GM19351 (cell line): ENCODE data around the gene TBC1D8.
"Not testable (repeated sequence)": the region's sequence is repeated elsewhere in the genome, so short reads cannot be mapped to it uniquely, and the experiment has no call there.

Experiments
- ATAC-seq: cut with Tn5 transposase; IDR thresholded peaks from one replicate; pipeline ENCODE4 v1.9.1; 2021; ENCODE audit warnings: mild to moderate bottlenecking, moderate library complexity; ENCODE audit not compliant: unreplicated experiment

Gene TBC1D8

DNA sequence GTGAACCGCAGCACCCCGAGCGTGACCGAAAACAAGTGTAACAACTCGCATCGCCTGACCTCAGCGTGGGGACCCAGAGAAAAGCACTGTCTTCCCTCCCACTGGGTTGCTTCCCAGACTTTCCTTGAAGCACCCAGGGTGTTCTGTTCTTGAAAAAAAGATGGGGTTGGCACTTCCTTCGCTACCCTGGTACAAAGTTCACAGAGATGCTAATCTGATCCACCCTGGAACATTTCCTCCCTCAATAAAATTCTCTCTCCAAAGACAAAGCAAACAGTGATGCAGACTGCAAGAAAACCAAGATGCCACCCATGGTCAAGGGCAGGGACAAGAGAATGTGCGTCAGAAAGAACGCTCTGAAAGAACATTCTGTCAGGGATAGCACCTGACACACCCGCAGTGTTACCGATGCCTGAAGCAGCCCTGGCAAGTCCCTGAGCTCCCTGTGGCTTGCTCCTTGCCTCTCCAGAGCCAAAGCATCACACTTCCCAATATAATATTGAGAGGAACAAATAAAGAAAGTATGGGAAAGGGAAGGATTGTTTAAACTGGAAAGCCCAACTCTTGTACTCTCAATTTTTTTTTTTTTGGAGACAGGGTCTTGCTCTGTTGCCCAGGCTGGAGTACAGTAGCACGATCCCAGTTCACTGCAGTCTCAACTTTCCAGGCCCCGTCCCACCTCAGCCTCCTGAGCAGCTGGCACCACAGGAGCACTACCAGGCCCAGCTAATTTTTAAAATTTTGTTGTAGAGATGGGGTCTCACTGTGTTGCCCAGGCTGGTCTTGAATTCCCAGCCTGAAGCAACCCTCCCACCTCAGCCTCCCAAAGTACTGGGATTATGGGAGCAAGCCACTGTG, 70.7 kb downstream of the TBC1D8 start:
- no peak for ATAC-seq

- ATAC-seq, result no peak
Measured at GRCh38 chr2:101076581-101076980, 74.6 kb downstream of the TBC1D8 start.

DNA sequence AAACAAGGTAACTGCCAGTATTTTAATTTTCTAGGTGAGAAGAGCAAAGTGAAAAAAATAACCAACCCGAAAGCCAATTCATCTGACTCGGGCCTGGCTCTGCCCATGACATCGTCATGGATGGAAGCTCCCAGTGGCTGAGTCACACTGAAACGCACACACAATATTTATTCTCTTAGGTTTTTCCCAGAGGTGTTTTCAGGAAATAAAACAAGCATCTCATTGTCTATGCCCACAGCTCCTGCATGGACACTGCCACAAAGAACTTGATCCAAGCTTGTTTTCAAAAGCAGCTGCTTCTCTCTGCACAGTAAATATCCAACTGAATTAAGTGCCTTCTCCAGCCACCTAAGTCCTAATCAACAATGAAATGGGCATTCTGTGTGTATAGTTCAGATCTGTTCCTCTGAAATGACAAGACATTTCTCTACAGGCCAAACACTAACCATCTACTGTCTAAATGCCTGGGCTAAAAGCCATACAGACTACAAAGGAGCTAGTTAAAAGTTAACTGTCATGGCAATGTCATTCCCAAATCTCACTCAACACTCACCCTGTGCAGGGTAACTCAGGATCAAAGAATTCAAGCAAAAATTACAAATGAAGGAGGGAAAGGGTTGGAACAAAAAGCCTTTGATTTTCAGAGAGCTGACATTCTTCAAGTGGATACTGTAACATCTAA, 86.2 kb downstream of the TBC1D8 start:
- no peak for ATAC-seq

DNA sequence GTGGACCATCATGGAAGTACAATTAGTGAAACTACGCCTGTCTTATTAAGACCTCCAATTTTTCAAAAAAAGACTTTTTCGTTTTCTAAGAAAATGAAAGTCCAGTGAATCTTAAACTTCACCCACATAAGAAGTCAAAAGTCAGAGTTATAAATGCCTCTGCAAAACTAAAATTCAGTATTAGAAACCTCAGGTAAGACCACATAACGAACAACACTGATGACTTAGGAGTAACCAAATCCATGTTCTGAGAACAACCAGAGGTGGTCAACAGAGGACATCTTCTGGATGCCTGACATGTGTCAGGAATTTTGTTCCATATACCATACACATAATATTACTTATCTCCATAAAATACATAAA, 86.7 kb downstream of the TBC1D8 start:
- ATAC-seq, result no peak

DNA sequence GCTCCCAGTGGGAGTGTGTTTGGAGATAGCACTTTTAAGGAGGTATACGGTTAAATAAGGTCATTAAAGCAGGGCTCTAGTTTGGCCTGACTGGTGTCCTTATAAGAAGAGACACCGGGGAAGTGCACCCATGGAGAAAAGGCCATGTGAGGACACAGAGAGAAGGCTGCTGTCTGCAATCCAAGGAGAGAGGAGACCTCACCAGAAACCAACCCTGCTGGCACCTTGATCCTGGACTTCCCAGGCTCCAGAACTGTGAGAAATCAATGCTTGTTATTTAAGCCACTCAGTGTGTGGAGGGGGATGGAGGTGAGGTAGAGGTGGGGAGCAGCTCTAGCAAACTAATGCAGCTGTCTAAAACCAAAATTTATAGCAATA, 87.1 kb downstream of the TBC1D8 start:
- no peak for ATAC-seq

DNA sequence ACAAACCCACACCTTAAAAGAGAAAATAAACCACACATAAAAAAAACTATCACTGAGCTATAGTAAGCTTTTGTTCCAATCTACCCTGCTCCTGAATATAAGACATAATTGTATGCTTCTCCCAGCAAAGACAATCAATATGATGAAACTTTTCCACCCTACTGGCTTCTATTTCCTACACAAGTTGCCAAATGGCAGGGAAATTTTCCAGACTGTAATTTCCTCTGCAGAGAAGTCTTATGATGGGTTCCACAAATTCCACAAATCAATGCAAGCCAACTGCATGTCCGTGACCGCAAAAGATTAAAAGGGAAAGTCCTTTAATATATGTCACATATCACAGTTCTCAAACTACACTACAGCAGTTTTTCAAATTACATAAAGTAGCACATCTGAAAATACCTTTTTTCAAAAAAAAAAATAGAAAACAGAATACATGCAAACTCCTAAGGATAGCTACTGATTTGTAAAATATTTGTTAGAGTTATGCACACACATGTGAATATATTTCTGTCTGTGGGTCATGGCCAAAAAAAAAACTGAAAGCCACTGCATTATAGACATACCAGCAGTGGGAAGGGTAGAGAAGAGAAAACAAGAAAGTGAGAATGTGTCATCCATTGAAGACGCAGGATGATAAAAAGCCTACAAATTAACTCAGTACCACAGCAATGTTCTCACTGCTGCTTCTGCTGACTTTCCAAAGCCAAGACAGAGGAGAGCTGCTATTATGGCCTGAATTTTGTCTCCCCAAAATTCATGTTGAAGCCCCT, 87.6 kb downstream of the TBC1D8 start:
- no peak for ATAC-seq

DNA sequence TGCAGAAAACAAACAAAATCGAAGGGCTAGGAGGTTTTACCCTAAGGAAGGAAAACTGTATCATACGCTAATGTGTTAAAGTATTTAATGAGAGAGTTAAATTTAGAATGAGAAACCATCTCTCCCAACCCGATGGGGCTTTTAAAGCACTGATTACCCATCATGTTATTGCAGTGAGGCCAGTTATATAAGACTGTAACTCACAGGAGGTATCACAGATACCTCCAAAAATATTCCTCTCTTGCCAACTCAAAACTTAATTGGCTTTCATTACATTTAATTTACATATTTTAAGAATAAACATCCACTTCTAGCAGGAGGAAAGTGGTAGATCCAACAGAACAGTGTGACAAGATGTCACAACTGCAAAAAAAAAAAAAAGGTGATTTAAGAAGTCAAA, 92.8 kb downstream of the TBC1D8 start:
- ATAC-seq, result no peak

GRCh38 chr2:101057051-101057933, 93.9 kb downstream of the TBC1D8 start:
- no peak for ATAC-seq

DNA sequence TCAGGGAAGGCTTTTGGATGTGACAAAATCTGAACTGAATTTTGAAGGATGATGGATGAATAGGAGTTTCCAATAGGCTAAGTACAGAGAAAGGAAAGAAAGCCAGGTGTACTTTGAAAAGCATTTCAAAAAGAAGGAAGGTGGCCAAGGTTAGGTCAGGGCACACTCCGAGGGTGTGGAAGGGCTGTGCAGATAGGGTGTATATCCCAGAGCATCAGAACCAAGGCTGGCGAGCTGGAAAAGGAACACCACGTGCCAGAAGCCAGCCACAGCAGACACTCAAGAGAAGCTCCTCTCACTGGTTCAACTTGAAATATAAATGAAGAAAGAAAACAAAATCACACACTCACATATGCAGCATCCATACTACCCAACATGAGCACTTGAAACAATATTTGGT, 98.1 kb downstream of the TBC1D8 start:
- no peak for ATAC-seq

GRCh38 chr2:101052147-101052546, 99.0 kb downstream of the TBC1D8 start:
- ATAC-seq, result no peak

GRCh38 chr2:101050886-101051285, 100.3 kb downstream of the TBC1D8 start:
- not testable (repeated sequence) for ATAC-seq

- ATAC-seq, result no peak
Measured at GRCh38 chr2:101048756-101049155, 102.4 kb downstream of the TBC1D8 start.

- ATAC-seq, result no peak
Measured at GRCh38 chr2:101047774-101048173, 103.4 kb downstream of the TBC1D8 start.

- ATAC-seq, result no peak
Measured at GRCh38 chr2:101047075-101047766, 104.0 kb downstream of the TBC1D8 start.

DNA sequence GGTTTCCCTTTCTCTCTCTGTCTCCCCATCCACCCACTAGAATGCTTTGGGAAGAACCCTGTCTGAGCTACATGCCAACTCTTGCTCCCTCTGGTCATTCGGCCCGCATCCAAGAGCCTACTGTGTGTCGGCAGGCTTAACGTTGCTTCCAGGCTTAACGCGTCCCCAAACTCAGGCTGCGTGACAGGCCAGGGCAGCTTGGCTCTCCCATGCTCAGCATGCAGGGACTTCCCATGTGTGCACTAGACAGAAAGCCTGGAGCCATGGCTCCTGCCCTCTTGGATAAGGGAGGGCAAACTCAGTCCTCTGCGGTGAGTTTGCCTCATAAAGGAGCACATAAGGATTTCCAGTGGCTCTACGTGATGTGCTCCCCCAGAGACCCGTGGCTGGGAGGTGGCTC, 105.9 kb downstream of the TBC1D8 start:
- ATAC-seq, result no peak

GRCh38 chr2:101041413-101041812, 109.8 kb downstream of the TBC1D8 start:
- ATAC-seq, result no peak

GRCh38 chr2:101040761-101041160, 110.4 kb downstream of the TBC1D8 start:
- ATAC-seq, result no peak

- no peak for ATAC-seq
Measured at GRCh38 chr2:101040072-101040471, 111.1 kb downstream of the TBC1D8 start.

GRCh38 chr2:101038455-101039255, 112.5 kb downstream of the TBC1D8 start:
- ATAC-seq, result no peak
